ENCODE measurements around the gene RASSF5. TPM values are rescaled to one million over a fixed set of nuclear protein-coding genes. Genes with fewer than 3 reads are reported as not detected.

The RASSF5 gene
- total RNA-seq, 2 experiments from 2014 or later = 184 to 216 TPM

DNA sequence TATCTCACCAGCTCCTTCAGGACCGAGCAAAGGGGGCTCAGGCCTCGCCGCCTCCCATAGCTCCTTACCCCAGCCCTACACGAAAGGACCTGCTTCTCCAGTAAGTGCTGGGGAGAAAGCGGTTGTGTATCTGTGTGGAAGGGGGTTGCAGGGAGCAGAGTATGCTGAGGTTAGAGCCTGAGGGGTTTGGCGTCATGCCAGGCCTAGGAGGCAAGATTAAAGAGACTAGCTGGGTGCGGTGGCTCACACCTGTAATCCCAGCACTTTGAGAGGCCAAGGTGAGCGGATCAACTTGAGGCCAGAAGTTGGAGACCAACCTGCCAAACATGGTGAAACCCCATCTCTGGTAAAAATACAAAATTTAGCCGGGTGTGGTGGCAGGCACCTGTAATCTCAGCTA lies 14.1 kb upstream of the RASSF5 start:
- Mint-ChIP-seq H3K4me3 (no peak overlapping the region), H3K4me1 (peaks cover 26% of the 10 kb centered on the region), H3K9me3 (ENCODE audit: low read depth) (no peaks in the 10 kb centered on the region), H3K27ac (no peak overlapping the region), H3K27me3 (no peaks in the 10 kb centered on the region), H3K36me3 (peaks cover 37% of the 10 kb centered on the region)
- no peak for ATAC-seq
- CTCF ChIA-PET = interaction anchor here (0.6 to 9.2 kb wide), 9 partner anchors 9 to 168 kb away, joined by 3 to 108 read pairs (median 4); no protein-coding TSS in a partner anchor
- DNase-seq = no peak

- no peak for DNase-seq
- Mint-ChIP-seq H3K36me3 (peaks cover 37% of the 10 kb centered on the region), H3K4me1 (peaks cover 24% of the 10 kb centered on the region), H3K27me3 (no peaks in the 10 kb centered on the region), H3K4me3 (no peak overlapping the region), H3K27ac (no peak overlapping the region), H3K9me3 (ENCODE audit: low read depth) (no peaks in the 10 kb centered on the region)
- CTCF ChIA-PET = interaction anchor here (1.4 to 9.2 kb wide), 4 partner anchors 15 to 167 kb away, joined by 4 to 108 read pairs (median 9); no protein-coding TSS in a partner anchor
- no peak for ATAC-seq
Measured at GRCh38 chr1:206495011-206495461, 12.3 kb upstream of the RASSF5 start.

GRCh38 chr1:206495493-206496046 lies 11.8 kb upstream of the RASSF5 start:
- Mint-ChIP-seq H3K27me3 (no peaks in the 10 kb centered on the region), H3K36me3 (peaks cover 35% of the 10 kb centered on the region)
- ATAC-seq = no peak

GRCh38 chr1:206496131-206496793 lies 11.1 kb upstream of the RASSF5 start:
- Mint-ChIP-seq H3K4me3 (no peak overlapping the region), H3K9me3 (ENCODE audit: low read depth) (no peaks in the 10 kb centered on the region), H3K4me1 (peaks cover 15% of the 10 kb centered on the region), H3K36me3 (peaks cover 30% of the 10 kb centered on the region), H3K27ac (peak overlapping the region; percentile 42), H3K27me3 (no peaks in the 10 kb centered on the region)
- no peak for DNase-seq
- ATAC-seq = no peak
- CTCF ChIA-PET = interaction anchor here (1.2 to 9.2 kb wide), 5 partner anchors 17 to 165 kb away, joined by 3 to 108 read pairs (median 8); no protein-coding TSS in a partner anchor

More at GRCh38 chr1:206495493-206496046, 11.8 kb upstream of the RASSF5 start:
- Mint-ChIP-seq H3K4me3 (no peak overlapping the region), H3K4me1 (peaks cover 22% of the 10 kb centered on the region), H3K9me3 (ENCODE audit: low read depth) (no peaks in the 10 kb centered on the region), H3K27ac (peak overlapping the region; percentile 12)
- DNase-seq = no peak
- CTCF ChIA-PET = interaction anchor here (1.2 to 9.2 kb wide), 5 partner anchors 16 to 166 kb away, joined by 3 to 108 read pairs (median 8); no protein-coding TSS in a partner anchor

DNA sequence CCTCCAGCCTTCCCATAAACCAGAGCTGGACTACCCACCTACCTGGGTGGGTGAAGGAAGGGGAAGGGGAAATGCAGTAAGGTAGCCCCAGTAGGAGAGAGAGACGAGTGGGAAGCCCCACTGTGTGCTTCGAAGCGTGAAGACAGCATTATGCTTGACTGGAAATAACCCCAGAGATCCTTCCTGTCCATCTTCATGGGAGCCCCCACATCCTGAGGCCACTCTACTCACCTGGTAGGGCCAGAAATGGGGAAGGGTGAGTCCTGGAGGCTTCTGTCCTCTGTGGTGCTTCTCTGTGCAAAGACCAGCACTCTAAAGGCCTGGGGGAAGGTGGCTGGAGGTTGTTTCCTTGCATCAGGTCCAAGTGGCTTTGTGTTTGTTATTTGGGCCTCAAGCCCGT lies 10.0 kb upstream of the RASSF5 start:
- no peaks in the 10 kb centered on the region for H3K9me3 Mint-ChIP-seq (ENCODE audit: low read depth)
- H3K4me1 Mint-ChIP-seq = peaks cover 12% of the 10 kb centered on the region
- peaks cover 22% of the 10 kb centered on the region for H3K36me3 Mint-ChIP-seq
- DNase-seq (no peak), ATAC-seq (no peak)
- no peaks in the 10 kb centered on the region for H3K27me3 Mint-ChIP-seq
- CTCF ChIA-PET = interaction anchor here (0.8 to 9.2 kb wide), 4 partner anchors 86 to 164 kb away, joined by 3 to 108 read pairs (median 5); partner anchors contain the start of gene EIF2D
- H3K27ac Mint-ChIP-seq = no peak overlapping the region
- no peak overlapping the region for H3K4me3 Mint-ChIP-seq

DNA sequence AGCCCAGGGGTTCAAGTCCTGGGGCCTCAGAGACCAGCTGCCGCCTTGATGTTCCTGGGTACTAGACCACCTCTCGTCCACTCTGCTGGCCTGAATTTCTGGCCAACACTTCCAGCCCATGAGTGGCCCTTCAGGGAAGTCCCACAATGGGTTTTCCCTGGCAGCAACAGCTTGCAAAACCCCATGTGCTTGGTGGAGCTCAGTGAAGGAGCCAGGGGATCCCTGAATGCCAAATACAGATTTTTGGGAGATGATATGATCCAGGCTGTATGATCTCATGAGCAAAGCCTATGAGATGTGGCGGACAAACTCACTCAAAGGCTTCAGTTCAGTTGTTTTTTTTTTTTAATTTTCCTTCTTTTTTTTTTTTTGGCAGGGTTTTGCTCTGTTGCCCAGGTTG lies 9.6 kb upstream of the RASSF5 start:
- H3K36me3 Mint-ChIP-seq = peaks cover 19% of the 10 kb centered on the region
- H3K4me3 Mint-ChIP-seq = no peak overlapping the region
- no peak for DNase-seq
- no peaks in the 10 kb centered on the region for H3K9me3 Mint-ChIP-seq (ENCODE audit: low read depth)
- no peak overlapping the region for H3K27ac Mint-ChIP-seq
- H3K4me1 Mint-ChIP-seq = peaks cover 16% of the 10 kb centered on the region
- CTCF ChIA-PET = interaction anchor here (1.1 to 9.2 kb wide), 4 partner anchors 86 to 166 kb away, joined by 4 to 108 read pairs (median 5); no protein-coding TSS in a partner anchor
- no peak for ATAC-seq
- no peaks in the 10 kb centered on the region for H3K27me3 Mint-ChIP-seq

DNA sequence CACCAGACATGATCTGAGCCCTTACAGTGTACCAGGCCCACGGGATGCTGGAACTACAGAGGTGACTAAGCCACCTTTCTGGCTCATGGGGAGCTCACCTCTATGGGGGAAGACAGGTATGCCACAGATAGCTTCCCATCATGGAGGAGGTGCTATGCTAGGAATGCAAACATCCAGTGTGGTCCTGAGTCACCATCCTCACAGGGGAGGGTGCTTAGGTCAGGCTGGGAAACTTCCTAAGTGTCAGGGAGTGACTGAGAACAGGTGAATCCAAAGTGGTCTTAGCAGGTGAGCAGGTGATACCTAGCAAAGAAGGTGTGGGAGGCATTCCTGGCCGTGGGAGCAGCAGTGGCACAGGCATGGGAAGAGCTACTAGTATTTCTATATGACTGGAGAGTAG lies 8.6 kb upstream of the RASSF5 start:
- Mint-ChIP-seq H3K27me3 (no peaks in the 10 kb centered on the region), H3K27ac (no peak overlapping the region), H3K4me3 (no peak overlapping the region), H3K4me1 (peaks cover 23% of the 10 kb centered on the region), H3K9me3 (ENCODE audit: low read depth) (no peaks in the 10 kb centered on the region), H3K36me3 (peaks cover 12% of the 10 kb centered on the region)
- no peak for DNase-seq
- ATAC-seq = no peak
- CTCF ChIA-PET = interaction anchor here (0.9 to 2.0 kb wide), 7 partner anchors 9 to 165 kb away, joined by 3 to 11 read pairs (median 5); no protein-coding TSS in a partner anchor

DNA sequence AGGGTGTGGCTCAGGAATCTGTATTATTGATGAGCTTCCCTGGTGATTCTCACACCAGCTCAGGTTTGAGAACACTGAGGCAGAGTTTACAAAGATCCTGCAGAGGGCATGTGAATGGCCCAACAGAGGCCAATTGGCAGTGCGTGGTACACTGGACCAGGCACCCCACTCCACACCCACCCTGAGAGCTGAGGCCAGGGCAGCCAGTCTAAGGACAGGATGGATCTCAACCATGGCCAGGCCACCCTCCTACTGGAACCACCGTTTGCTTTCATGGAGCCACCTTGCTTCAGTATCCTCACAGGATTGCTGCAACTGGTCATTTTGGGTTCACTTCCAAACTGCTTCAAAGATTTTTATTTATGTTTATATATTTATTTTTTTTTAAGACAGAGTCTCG lies 7.3 kb upstream of the RASSF5 start:
- Mint-ChIP-seq H3K4me3 (no peak overlapping the region), H3K27me3 (no peaks in the 10 kb centered on the region), H3K27ac (no peak overlapping the region), H3K4me1 (peaks cover 34% of the 10 kb centered on the region), H3K9me3 (ENCODE audit: low read depth) (no peaks in the 10 kb centered on the region), H3K36me3 (peaks cover 10% of the 10 kb centered on the region)
- CTCF ChIA-PET = interaction anchor here (1.1 to 1.9 kb wide), 3 partner anchors 10 to 86 kb away, joined by 3 to 11 read pairs (median 4); no protein-coding TSS in a partner anchor
- ATAC-seq (no peak), DNase-seq (no peak)

GRCh38 chr1:206501881-206502280 lies 5.5 kb upstream of the RASSF5 start:
- CTCF ChIA-PET = interaction anchor here (1.0 to 2.3 kb wide), 3 partner anchors 8 to 23 kb away, joined by 3 to 10 read pairs (median 9); no protein-coding TSS in a partner anchor
- no peak for DNase-seq
- Mint-ChIP-seq H3K9me3 (ENCODE audit: low read depth) (no peaks in the 10 kb centered on the region), H3K36me3 (peaks cover 9% of the 10 kb centered on the region), H3K27me3 (no peaks in the 10 kb centered on the region), H3K27ac (no peak overlapping the region), H3K4me1 (peaks cover 42% of the 10 kb centered on the region), H3K4me3 (no peak overlapping the region)
- ATAC-seq = no peak

GRCh38 chr1:206502403-206502802 lies 4.9 kb upstream of the RASSF5 start:
- Mint-ChIP-seq H3K9me3 (ENCODE audit: low read depth) (no peaks in the 10 kb centered on the region), H3K27ac (no peak overlapping the region), H3K27me3 (no peaks in the 10 kb centered on the region), H3K4me3 (no peak overlapping the region), H3K36me3 (peaks cover 5% of the 10 kb centered on the region), H3K4me1 (peaks cover 42% of the 10 kb centered on the region)
- DNase-seq (no peak), ATAC-seq (no peak)
- CTCF ChIA-PET = interaction anchor here (1.0 to 2.3 kb wide), 7 partner anchors 9 to 155 kb away, joined by 3 to 10 read pairs (median 6); no protein-coding TSS in a partner anchor

GRCh38 chr1:206502812-206503211 lies 4.5 kb upstream of the RASSF5 start:
- CTCF ChIA-PET = interaction anchor here (1.0 to 2.3 kb wide), 10 partner anchors 9 to 161 kb away, joined by 3 to 10 read pairs (median 4); partner anchors contain the start of gene DYRK3
- ATAC-seq (no peak), DNase-seq (no peak)
- H3K36me3 Mint-ChIP-seq = peaks cover 5% of the 10 kb centered on the region
- no peaks in the 10 kb centered on the region for H3K9me3 Mint-ChIP-seq (ENCODE audit: low read depth)
- H3K4me3 Mint-ChIP-seq = no peak overlapping the region
- H3K27ac Mint-ChIP-seq = peak overlapping the region; percentile 7
- H3K4me1 Mint-ChIP-seq = peaks cover 43% of the 10 kb centered on the region
- H3K27me3 Mint-ChIP-seq = peaks cover under 1% of the 10 kb centered on the region

- CTCF ChIA-PET = interaction anchor here (1.2 to 2.3 kb wide), 10 partner anchors 12 to 160 kb away, joined by 3 to 10 read pairs (median 4); partner anchors contain the start of genes DYRK3 and IKBKE
- ATAC-seq = peak; percentile 62
- Mint-ChIP-seq H3K4me1 (peaks cover 47% of the 10 kb centered on the region), H3K27ac (peak overlapping the region; percentile 73), H3K4me3 (no peak overlapping the region), H3K36me3 (peaks cover 2% of the 10 kb centered on the region), H3K27me3 (peaks cover 10% of the 10 kb centered on the region), H3K9me3 (ENCODE audit: low read depth) (no peaks in the 10 kb centered on the region)
- DNase-seq = peak; percentile 75
Measured at GRCh38 chr1:206503591-206504362, 3.6 kb upstream of the RASSF5 start.

GRCh38 chr1:206504363-206504713 lies 3.0 kb upstream of the RASSF5 start:
- DNase-seq = no peak
- H3K27ac Mint-ChIP-seq = peak overlapping the region; percentile 73
- H3K36me3 Mint-ChIP-seq = peaks cover 2% of the 10 kb centered on the region
- no peak for ATAC-seq
- H3K4me1 Mint-ChIP-seq = peaks cover 49% of the 10 kb centered on the region
- H3K27me3 Mint-ChIP-seq = peaks cover 16% of the 10 kb centered on the region
- H3K9me3 Mint-ChIP-seq (ENCODE audit: low read depth) = no peaks in the 10 kb centered on the region
- H3K4me3 Mint-ChIP-seq = no peak overlapping the region
- CTCF ChIA-PET = interaction anchor here (0.6 to 2.3 kb wide), 8 partner anchors 25 to 160 kb away, joined by 3 to 10 read pairs (median 4); partner anchors contain the start of genes DYRK3 and IKBKE

Data from activated CD8-positive, alpha-beta memory T cell treated with anti-CD3 and anti-CD28 coated beads, Interleukin-2, amount 10 ng/mL, durations not matched to agents 7 days and 5 days (primary cell).